ENCODE measurements around the gene TRIM47. TPM values are rescaled to one million over a fixed set of nuclear protein-coding genes. Genes with fewer than 3 reads are reported as not detected.
A peak's percentile ranks its signal among the peaks of the same experiment; 100 is the strongest.

TRIM47 gene
- total and polyA plus RNA-seq, 2 of the 13 experiments (the other 11 are each of a cell fraction or from before 2014, with no cell fraction given): 33.5 to 82.0 TPM

- TF ChIP-seq PAWR (CRISPR knock-in tag; IDR thresholded peaks at IDR 0.05; ENCODE audit: borderline replicate concordance) (peak; percentile 84; the same call in 1 of the 2 replicates), ZNF792 (CRISPR knock-in tag; IDR thresholded peaks at IDR 0.05) (0 out of 2 replicates have a peak, but pooled peaks have one; percentile 11), JUN (CRISPR knock-in tag; IDR thresholded peaks at IDR 0.05) (peak; percentile 68; the same call in 1 of the 2 replicates), IRF2 (CRISPR knock-in tag; IDR thresholded peaks at IDR 0.05) (peak; percentile 82), ASH2L (IDR thresholded peaks at IDR 0.05; ENCODE audit: insufficient read length, low read depth, low read length) (no peak), NCOR1 (IDR thresholded peaks at IDR 0.05; ENCODE audit: borderline replicate concordance, low read length) (0 out of 2 replicates have a peak, but pooled peaks have one; percentile 18), ZKSCAN8 (CRISPR knock-in tag; IDR thresholded peaks at IDR 0.05; ENCODE audit: borderline replicate concordance) (no peak), HDAC1 (CRISPR knock-in tag; IDR thresholded peaks at IDR 0.05) (peak; percentile 80), MED13 (CRISPR knock-in tag; IDR thresholded peaks at IDR 0.05) (peak; percentile 65), NFKB2 (CRISPR knock-in tag; IDR thresholded peaks at IDR 0.05; ENCODE audit: borderline replicate concordance) (peak; percentile 66), SALL1 (CRISPR knock-in tag; IDR thresholded peaks at IDR 0.05) (peak; percentile 78), ETV6 (CRISPR knock-in tag; conservative IDR thresholded peaks at IDR 0.05) (peak; percentile 27; the same call in 1 of the 2 replicates), CENPT (CRISPR knock-in tag; IDR thresholded peaks at IDR 0.05; ENCODE audit: low read depth) (no peak), ZNF274 (CRISPR knock-in tag; IDR thresholded peaks at IDR 0.05) (peak; percentile 75; the same call in 1 of the 2 replicates), ZNF33A (CRISPR knock-in tag; IDR thresholded peaks at IDR 0.05; ENCODE audit: borderline replicate concordance) (no peak), ZNF446 (CRISPR knock-in tag; IDR thresholded peaks at IDR 0.05) (peak; percentile 89), JARID2 (CRISPR knock-in tag; IDR thresholded peaks at IDR 0.05; ENCODE audit: insufficient replicate concordance) (peak; percentile 82), ZNF562 (CRISPR knock-in tag; IDR thresholded peaks at IDR 0.05; ENCODE audit: borderline replicate concordance) (no peak), CCDC6 (CRISPR knock-in tag; IDR thresholded peaks at IDR 0.05) (peak; percentile 42), ZSCAN25 (CRISPR knock-in tag; IDR thresholded peaks at IDR 0.05) (peak; percentile 43), HNRNPUL1 (IDR thresholded peaks at IDR 0.05; ENCODE audit: low read depth, low read length) (no peak; the same call in 1 of the 2 replicates), RBFOX2 (IDR thresholded peaks at IDR 0.05; ENCODE audit: low read depth, low read length) (peak; percentile 85), TOE1 (CRISPR knock-in tag; IDR thresholded peaks at IDR 0.05) (no peak)
- TF ChIP-seq, protein P1, sequence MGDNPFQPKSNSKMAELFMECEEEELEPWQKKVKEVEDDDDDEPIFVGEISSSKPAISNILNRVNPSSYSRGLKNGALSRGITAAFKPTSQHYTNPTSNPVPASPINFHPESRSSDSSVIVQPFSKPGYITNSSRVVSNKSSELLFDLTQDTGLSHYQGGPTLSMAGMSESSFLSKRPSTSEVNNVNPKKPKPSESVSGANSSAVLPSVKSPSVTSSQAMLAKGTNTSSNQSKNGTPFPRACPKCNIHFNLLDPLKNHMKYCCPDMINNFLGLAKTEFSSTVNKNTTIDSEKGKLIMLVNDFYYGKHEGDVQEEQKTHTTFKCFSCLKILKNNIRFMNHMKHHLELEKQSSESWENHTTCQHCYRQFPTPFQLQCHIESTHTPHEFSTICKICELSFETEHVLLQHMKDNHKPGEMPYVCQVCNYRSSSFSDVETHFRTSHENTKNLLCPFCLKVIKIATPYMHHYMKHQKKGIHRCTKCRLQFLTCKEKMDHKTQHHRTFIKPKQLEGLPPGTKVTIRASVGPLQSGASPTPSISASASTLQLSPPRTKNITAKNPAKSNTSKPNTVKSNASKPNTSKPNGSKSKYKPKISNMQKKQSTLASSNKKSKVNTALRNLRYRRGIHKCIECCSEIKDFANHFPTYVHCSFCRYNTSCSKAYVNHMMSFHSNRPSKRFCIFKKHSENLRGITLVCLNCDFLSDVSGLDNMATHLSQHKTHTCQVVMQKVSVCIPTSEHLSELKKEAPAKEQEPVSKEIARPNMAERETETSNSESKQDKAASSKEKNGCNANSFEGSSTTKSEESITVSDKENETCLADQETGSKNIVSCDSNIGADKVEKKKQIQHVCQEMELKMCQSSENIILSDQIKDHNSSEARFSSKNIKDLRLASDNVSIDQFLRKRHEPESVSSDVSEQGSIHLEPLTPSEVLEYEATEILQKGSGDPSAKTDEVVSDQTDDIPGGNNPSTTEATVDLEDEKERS (CRISPR knock-in tag; IDR thresholded peaks at IDR 0.05): peak; percentile 76; the same call in 1 of the 2 replicates
- TF ChIP-seq, protein P2, sequence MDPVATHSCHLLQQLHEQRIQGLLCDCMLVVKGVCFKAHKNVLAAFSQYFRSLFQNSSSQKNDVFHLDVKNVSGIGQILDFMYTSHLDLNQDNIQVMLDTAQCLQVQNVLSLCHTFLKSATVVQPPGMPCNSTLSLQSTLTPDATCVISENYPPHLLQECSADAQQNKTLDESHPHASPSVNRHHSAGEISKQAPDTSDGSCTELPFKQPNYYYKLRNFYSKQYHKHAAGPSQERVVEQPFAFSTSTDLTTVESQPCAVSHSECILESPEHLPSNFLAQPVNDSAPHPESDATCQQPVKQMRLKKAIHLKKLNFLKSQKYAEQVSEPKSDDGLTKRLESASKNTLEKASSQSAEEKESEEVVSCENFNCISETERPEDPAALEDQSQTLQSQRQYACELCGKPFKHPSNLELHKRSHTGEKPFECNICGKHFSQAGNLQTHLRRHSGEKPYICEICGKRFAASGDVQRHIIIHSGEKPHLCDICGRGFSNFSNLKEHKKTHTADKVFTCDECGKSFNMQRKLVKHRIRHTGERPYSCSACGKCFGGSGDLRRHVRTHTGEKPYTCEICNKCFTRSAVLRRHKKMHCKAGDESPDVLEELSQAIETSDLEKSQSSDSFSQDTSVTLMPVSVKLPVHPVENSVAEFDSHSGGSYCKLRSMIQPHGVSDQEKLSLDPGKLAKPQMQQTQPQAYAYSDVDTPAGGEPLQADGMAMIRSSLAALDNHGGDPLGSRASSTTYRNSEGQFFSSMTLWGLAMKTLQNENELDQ (CRISPR knock-in tag; IDR thresholded peaks at IDR 0.05; ENCODE audit: borderline replicate concordance): peak; percentile 73; the same call in 1 of the 2 replicates
Observed at GRCh38 chr17:75878174-75878998, at the start of gene TRIM47 (continued).

All from HepG2 (cell line).